ENCODE data around the gene SHQ1.
"Not testable (repeated sequence)": the region's sequence is repeated elsewhere in the genome, so short reads cannot be mapped to it uniquely, and the experiment has no call there.

Gene SHQ1

DNA sequence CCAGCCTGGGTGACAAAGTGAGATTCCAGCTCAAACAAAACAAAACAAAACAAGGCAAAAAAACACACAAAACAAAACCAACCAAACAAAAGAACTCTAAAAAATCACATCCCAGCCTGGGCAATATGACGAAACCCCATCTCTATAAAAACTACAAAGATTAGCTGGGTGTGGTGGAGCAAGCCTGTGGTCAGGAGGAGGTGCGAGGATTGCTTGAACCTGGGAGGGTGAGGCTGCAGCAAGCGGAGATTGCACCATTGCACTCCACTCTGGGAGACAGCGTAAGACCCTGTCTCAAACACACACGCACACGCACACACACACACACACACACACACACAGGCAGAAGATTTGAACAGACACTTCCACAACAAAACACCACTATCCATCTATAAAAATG, 99.6 kb downstream of the SHQ1 start:
- no peak for DNase-seq (ENCODE audit: low spot score)

DNA sequence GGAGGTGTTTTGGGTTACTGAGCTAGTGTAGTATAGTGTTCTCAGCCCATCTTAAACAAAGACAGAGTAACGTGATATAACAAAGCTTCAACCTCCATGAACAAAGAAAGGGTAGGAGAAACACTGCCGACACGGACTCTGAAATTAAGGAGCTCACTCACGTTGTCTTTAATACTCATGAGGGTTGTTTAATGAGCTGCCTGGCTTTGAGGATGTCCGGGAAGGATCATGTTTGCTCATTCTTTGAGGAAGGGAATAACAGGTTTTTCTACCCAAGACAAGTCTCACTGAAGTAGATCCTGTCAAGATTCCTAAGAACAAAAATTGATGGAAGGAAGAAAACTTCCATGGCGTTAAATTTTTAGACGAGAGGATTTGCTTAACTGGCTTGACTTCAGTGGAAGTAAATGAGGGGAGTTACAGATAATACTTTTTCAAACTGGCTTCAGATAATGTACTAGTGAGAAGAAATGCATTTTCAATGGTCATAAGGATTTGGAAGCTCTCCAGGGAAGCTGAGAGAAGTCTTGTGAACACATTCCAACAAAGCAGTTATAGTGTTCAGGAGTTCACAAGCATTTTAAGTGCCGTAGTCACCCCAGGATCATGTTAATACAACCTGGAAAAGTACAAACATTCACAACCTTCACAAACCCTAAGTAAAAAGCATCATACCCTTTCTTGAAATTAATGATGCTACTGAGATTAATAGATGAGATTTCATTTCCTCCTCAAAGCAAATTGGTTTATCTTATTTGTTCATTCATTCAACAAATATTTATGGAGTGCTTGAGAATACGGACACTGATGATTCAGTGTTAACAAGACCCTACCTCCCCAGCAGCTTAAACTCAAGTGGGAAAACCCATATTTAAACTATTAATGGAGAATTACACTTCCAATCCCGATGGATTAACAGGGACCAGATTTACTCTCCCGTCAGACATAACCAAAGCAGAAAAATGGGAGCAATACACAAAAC, 101.5 kb downstream of the SHQ1 start:
- no peak for DNase-seq (ENCODE audit: low spot score)

DNA sequence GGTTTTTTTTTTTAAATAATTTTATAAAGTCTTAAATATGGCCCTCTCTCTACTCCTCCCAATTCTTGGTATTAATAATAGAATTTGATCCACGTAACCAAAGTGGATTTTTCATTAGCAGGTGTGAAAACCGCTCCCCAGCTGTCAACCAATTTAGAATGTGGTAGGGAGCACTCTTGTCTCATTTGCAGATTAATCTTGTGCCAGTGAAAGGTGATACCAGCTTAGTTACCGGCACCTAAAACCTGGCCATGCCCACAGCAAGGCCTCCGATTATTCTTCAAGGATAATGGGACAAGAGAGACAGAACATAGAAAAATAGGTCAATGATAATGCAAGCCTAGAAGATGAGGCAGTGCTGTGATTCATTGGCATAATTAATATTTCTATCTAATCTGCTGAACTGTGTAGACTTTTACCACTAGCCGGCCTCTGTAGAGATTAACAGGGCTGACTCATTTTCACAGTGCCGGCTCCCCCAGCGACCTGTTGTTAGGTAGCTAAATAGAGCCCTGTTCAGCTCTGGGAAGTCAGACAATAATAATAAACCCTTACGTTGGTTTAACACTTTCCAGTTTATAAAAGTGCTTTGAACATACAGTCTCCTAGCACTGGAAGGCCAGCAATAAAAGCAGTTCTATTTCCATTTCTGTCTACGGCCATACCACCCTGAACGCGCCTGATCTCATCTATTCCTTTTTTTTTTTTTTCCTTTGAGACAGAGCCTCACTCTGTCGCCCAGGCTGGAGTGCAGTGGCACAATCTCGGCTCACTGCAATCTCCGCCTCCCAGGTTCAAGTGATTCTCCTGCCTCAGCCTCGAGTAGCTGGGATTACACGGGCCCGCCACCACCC, 102.9 kb downstream of the SHQ1 start:
- no peak for DNase-seq (ENCODE audit: low spot score)

DNA sequence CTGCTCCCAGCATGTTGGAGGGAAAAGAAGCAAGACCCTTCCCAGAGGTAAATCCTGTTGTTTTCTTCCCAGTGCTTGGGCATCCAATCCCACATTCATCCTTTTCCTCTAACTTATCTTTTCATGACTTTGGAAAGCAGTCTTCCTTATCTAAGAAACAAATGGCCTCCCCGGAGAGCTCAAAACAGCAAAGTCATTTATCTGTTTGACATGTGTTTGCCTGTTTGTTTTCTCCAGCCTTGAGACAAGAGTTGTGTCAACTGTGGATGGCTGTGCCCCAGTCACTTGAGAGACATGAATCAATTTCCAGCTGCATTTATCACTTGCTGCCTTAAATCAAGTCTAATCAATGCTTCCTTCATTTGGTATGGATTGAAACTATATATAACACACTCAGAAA, 103.9 kb downstream of the SHQ1 start:
- no peak for DNase-seq (ENCODE audit: low spot score)

DNA sequence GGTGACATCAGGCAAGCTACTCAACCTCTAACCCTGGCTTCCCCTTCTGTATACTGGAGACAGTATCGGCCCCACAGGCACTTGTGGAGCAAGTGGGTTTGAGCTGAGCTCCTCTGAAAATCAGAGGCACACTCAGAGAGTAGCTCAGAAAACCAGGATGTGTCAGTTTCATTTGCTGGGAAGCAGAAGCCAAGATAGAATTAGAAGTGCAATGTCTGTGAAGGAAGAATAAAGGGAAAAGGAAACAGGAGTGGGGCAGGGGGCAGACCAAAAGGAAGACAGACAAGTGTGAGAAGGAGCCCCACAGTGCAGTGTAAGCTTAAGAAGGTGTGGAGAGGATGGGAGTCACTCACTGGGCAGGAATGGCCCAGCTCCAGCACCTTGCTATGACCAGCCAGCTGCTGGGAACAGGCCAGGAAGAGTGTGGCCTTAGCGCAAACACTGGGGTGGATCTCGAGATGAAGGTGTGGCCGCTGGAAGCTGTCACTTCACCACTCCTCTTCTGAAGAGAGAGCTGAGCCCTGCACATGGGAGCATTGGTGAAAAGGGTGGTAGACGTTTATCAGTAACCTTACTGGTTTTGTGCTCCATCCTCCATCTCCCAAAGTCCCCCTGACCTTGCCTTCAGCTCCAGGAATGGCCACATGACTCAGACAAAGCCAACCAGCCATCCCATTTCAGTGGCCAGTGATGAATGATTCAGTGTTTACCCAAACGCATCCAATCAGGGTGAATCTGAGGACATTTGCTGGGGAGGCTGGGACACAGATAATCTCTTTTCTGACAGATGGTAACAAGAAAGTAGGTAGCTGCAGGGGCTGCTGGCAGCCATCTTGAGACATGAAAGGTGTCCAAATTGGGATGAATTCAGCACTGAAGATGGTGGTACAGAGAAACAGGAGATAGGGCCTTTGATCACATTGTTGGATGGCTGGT, 108.4 kb downstream of the SHQ1 start:
- no peak for DNase-seq (ENCODE audit: low spot score)

DNA sequence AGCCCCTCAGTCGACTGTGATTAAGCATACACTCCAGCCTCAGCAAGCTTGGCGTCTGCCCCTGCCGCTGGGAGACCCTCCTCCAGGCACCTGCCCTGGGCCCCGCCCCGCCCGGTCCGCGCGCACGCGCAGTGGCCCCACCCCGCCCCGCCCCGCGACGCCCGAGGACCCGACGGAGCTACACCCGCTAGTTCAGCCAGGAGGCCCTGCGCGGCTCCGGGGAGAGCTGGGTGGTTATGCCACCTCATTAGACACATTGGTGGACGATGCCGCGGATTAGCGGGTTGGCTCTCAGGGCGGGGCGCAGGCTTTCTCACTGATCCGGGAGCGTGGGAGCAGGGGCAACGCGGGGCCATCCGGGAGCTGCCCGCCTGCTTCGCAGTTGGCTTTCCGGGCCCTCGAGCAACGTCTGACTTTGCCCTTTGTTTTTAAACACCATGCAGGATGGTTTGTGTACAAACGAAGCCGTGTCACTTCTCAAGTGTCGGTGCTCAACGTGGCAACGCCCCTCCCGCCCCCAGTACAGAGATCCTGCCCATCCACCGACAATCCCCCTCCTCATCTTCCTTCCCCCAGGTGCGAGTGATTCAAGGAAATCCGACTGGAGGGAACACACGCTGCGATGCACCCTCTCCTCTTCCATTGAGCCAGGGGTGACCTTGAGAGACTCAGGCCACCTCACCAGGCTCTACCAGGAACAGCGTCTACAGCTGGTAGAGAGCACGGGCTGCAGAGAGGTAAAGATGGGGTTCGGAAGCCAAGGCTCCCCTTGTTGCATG, 109.3 kb downstream of the SHQ1 start:
- DNase-seq (ENCODE audit: low spot score) = no peak

DNA sequence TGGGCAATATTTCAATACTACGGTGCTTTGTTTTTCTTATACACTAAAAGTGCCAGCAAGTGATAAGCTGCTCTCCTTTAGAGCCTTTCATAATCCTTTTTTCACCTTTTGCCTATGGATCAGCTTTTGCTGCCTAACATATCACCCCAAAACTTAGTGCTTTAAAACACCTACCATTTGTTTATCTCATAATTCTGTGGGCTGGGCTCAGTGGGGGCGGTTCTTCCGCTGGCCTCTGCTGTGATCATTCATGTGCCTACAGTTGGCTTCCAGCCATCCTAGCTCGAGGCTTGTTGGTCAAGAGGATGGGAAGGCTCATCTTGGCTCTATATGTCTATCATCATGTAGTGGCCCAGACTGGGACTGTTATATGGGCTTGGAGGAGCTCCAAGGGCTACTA, 113.2 kb downstream of the SHQ1 start:
- DNase-seq (ENCODE audit: low spot score) = not testable (repeated sequence)

DNA sequence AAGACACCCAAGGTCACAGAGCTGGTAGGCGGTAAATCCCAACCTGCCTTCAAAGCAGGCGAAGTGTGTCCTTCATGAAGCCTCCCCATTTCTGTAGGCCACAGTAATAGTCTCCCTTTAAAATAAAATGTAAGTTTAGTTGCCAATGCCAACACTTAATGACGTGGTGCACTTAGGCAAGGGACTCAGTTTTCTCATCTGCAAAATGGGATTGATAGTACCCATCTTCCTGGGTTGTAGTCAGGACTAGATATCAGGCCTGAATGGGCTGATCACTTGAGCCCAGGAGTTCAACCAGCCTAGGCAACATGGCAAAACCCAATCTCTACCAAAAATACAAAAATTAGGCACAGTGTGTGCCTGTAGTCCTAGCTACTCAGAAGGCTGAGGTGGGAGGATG, 114.6 kb downstream of the SHQ1 start:
- DNase-seq (ENCODE audit: low spot score) = no peak

DNA sequence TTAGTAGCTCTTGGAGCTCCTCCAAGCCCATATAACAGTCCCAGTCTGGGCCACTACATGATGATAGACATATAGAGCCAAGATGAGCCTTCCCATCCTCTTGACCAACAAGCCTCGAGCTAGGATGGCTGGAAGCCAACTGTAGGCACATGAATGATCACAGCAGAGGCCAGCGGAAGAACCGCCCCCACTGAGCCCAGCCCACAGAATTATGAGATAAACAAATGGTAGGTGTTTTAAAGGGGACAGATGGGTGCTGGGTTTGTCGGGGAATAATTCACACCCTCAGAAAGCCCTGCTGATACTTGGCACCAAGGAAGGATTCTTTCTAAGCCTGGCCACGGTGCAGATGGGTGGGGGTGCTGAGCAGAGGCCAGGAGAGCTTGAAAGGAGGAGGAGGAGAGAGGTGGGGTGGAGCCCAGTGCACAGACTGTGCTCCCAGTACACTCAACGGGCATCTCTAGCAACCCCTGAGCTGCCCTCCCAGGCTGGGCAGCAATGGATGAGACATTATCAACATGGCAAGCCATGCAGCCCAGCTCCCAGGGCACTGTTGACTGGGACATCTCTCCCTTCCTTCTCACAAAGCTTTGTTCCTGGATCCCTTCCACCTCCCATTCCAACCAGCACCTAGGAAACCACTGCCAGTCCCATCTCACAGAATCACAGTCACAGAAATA, 115.4 kb downstream of the SHQ1 start:
- not testable (repeated sequence) for DNase-seq (ENCODE audit: low spot score)

DNA sequence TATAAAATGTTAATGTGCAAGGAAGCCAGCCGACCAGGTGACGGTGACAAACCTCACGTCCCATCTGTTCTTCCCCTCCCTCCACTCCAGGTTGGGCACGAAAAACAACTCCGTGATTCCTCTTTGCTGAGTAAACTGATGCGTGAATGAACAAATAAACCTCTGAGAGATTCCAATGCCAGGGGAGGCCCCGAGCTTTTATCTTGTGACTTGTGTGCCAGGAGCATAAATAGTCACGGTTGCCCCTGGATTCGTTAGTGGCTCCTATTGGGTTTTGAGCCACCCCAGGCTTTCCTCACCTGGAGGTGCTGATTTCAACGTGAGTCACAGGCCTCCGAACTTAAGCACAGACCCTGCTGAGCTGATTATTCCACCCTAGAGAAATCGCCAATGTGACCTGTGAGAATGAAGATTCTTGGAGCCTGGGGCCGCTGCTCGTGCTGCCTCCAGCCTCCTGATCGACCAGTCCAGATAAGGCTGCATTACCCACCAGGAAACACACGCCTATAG, 119.2 kb downstream of the SHQ1 start:
- no peak for DNase-seq (ENCODE audit: low spot score)

DNA sequence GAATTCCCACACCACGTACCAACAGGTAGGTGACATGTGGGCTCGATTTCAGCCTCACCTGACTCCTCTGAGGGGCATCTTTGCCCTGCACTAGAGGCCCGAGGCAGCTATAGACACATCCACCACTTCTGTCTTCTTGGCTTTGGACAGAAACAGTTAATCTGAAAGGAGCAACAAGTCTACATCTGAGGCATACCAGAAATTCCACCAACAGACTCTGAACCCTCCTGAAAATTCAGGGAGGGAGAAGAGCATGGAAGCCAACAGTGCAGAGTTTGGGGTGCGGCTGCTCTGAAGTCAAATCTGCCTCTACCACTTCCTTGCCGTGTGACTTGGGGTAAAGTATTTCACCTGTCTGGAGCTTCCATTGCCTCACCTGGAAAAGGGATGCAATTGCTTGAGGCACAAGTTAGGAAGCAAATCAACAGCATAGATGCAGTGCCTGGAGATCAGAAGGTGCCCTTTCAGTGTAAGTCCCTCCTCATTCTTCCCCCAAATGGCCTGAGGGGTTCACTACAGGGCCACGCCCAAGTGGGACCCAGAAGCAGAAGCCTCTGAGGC, 119.8 kb downstream of the SHQ1 start:
- no peak for DNase-seq (ENCODE audit: low spot score)

DNA sequence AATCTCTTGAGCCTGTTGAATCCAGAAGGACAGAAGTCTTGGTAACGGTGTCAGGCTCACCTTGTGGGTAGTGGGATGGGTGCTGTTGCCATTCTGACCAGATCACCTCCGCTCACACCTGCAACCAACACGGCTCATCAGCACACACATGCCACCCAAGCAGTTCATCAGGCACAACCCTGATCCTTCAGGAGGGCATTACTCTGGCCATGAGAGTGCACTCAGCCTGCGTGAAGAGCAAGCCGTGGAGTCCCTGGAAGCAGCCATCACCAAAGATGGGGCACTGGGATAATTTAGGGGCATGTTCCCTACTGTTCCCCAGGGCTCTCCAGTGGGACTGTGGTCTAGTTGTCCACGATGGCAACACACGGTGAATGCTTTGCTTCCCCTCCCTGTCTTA, 120.5 kb downstream of the SHQ1 start:
- no peak for DNase-seq (ENCODE audit: low spot score)

DNA sequence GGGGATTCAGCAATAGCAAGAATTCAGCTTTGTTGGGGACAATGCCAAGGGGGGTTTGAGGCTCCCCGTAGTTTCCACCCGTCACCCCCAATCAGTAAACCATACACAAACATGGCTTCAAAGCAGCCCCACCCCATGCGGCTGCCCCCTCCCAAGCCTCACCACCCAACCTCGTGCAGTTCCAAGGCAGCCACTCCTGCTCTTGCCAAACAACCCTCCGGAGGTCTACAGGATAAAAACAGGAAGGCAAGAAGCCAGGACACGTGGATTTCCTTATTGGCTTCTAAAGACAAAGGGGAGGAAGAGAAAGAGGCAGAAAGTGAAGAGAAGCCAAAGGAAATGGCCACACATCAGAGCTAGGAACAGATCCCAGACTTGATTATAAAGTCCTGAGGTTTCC, 121.1 kb downstream of the SHQ1 start:
- no peak for DNase-seq (ENCODE audit: low spot score)

DNA sequence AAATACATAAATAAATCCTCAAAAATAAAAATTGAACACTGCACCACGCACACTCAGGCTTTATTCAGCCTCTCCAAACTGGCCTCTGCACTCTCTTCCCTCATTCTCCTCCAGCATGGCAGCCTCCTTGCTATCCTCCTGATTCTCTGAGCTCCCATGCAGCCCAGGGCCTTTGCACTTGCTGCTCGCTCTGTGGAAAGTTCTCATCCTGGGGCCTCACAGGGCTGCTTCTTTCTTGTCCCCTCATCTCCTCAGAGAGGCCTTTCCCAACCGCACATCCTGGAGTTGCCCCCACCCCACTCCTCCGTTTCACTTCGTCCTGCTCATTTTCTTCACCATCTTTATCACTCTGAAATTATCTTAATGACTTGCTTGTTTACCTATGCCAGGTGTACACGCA, 123.0 kb downstream of the SHQ1 start:
- no peak for DNase-seq (ENCODE audit: low spot score)

DNA sequence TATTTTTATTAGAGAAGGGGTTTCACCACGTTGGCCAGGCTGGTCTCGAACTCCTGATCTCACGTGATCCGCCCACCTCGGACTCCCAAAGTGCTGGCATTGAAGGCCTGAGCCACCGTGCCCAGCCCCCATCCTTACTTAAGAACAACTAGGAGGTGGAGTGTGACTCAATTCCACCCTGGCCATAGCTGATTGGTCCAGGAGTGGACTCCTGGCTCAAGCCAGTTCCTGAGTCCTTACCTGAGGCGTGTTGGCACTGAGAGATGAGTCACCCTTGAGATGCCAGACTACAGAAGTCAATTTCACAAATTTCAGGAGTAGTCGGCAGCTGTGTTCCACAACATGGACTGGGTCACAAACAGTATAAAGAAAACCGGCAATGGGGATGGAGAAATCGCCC, 124.2 kb downstream of the SHQ1 start:
- DNase-seq (ENCODE audit: low spot score) = no peak

DNA sequence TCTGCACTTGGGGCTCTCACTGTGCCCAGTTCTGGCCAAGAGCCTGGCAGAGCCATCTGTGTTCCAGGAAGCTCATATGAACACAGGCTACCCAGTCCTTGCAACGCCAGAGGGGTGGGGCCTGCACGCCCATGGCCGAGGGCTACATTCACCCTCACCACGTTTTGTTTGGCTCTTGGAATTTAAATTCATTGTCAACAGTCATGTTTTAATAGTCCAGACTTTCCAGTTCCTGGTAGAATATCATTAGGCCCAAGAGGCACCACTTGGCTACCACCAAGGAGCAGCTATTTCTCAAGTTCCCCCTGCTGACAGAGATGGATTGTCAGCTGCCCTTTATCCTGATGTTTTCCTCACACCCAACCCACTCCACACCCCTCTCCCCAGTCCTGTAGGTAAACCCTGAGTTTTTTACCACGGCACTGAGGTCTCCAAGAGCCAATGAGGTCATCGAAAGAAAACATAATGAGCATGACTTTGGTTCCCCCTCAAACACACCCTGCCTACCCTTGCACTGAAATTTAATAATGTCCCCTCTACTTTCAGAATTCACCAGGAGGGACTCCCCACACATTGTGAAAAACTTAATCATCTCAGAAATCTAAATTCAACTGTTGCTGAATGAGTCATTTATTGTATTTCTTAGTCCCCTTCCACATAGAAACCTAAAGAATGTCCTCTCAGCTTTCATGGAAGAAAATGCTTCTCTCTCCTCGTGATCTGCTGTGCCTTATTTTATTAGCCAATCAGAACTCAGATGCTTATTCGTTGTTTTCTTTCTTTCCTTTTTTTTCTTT, 125.1 kb downstream of the SHQ1 start:
- DNase-seq (ENCODE audit: low spot score) = peak; percentile 41

DNA sequence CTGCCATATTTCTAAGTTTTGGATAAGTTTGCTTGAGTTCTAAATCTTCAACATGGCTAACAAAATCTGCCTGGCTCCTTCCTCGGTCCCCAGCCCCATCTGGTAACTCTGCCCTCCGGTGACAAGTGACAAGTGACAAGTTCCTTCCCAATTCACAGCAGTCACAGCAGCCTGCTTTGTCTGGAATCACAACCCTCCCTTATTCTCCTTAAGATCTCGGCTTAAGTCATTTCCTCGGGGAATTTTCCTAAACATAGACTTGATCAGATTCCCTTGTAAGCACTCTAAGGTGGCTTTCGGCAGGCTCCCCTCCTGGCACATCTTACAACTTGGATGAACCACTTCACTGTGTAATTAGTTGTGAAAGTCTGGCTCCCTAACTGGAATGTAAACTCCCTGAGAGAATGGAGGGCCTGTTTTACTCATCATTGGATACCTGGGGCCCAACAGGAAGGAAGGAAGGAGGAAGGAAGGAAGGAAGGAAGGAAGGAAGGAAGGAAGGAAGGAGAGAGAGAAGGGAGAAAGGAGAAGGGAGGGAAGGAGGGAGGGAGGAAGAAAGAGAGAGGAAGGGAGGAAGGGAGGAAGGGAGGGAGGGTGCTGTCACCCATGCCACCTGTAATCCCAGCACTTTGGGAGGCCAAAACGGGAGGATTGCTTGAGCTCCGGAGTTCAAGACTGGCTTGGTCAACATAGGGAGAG, 126.4 kb downstream of the SHQ1 start:
- no peak for DNase-seq (ENCODE audit: low spot score)

DNA sequence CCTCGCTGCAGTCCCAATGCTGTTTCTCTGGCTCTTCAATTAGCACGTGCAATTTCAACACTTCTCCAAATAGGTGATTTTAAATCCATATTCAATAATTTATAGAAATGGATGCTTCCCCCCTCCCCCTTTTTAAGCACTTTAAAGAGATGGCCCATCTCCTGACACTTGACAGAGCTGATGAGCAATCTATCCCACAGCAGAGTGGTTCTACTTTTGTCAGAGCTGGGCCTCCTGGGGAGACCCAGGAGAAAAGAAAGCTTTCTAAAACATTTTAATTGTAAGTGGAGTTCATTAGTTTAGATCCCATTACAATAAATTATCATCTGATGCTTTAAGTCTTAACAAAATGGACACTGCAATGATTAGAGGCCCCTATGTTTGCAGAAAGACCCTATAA, 127.7 kb downstream of the SHQ1 start:
- no peak for DNase-seq (ENCODE audit: low spot score)

DNA sequence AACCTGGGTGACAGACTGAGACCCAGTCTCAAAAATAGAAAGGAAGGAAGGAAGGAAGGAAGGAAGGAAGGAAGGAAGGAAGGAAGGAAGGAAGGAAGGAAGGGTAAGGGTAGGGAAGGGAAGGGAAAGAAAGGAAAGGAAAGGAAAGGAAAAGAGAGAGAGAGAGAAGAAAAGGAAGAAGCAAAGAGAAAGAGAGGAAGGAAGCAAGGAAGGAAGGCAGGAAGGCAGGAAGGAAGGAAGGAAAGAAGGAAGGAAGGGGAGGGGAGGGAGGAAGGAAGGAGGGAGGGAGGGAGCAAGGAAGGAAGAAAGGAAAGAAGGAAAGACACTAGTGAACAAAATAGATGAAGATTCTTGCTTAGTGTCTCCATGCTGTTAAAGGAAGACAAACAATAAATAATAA, 129.1 kb downstream of the SHQ1 start:
- no peak for DNase-seq (ENCODE audit: low spot score)

Data from kidney capillary endothelial cell (primary cell).